CD4-positive, alpha-beta T cell treated with Interleukin-1 beta for 1 hour (primary cell): ENCODE results near the gene PRIM2.
"Not testable (repeated sequence)": the region's sequence is repeated elsewhere in the genome, so short reads cannot be mapped to it uniquely, and the experiment has no call there.

ENCODE experiments used
- DNase-seq, 2 donors: peaks; one replicate each; pipeline ENCODE4 v3.0.0-alpha.2; 2020 to 2022

Gene PRIM2

GRCh38 chr6:57317060-57317943 is at the start of gene PRIM2:
PRIM2 (plus strand) TSS chr6:57317630; CDS start chr6:57318446, 816 bp downstream.
- peak; percentile 82 for DNase-seq

GRCh38 chr6:57268294-57268640 is 49.2 kb upstream of the PRIM2 start:
- DNase-seq: no peak

GRCh38 chr6:57274113-57274824 is 43.2 kb upstream of the PRIM2 start:
- not testable (repeated sequence) for DNase-seq

GRCh38 chr6:57275384-57275783 is 42.0 kb upstream of the PRIM2 start:
- no peak for DNase-seq

GRCh38 chr6:57276946-57277345 is 40.5 kb upstream of the PRIM2 start:
- DNase-seq: no peak

GRCh38 chr6:57278570-57278969 is 38.9 kb upstream of the PRIM2 start:
- DNase-seq: no peak

GRCh38 chr6:57279013-57279412 is 38.4 kb upstream of the PRIM2 start:
- no peak for DNase-seq

- DNase-seq: no peak
These were observed 34.3 kb upstream of the PRIM2 start for GRCh38 chr6:57283106-57283505.

GRCh38 chr6:57283911-57284455 is 33.4 kb upstream of the PRIM2 start:
- DNase-seq: no peak

GRCh38 chr6:57288136-57288535 is 29.3 kb upstream of the PRIM2 start:
- not testable (repeated sequence) for DNase-seq

GRCh38 chr6:57293472-57293871 is 24.0 kb upstream of the PRIM2 start:
- not testable (repeated sequence) for DNase-seq

- no peak for DNase-seq
These were observed 22.5 kb upstream of the PRIM2 start for GRCh38 chr6:57294862-57295445.

- DNase-seq: no peak
These were observed 19.9 kb upstream of the PRIM2 start for GRCh38 chr6:57297505-57297904.

- DNase-seq: no peak
These were observed 18.7 kb upstream of the PRIM2 start for GRCh38 chr6:57298741-57299140.

GRCh38 chr6:57301757-57302156 is 15.7 kb upstream of the PRIM2 start:
- no peak for DNase-seq

- no peak for DNase-seq
These were observed 15.0 kb upstream of the PRIM2 start for GRCh38 chr6:57302477-57302876.

GRCh38 chr6:57303931-57304681 is 13.3 kb upstream of the PRIM2 start:
- DNase-seq: no peak

- DNase-seq: no peak
These were observed 12.3 kb upstream of the PRIM2 start for GRCh38 chr6:57305107-57305506.

- DNase-seq: no peak
These were observed 11.7 kb upstream of the PRIM2 start for GRCh38 chr6:57305761-57306160.

- DNase-seq: no peak
These were observed 11.2 kb upstream of the PRIM2 start for GRCh38 chr6:57306273-57306672.

GRCh38 chr6:57307850-57308249 is 9.6 kb upstream of the PRIM2 start:
- DNase-seq: no peak

- DNase-seq: not testable (repeated sequence)
These were observed 8.7 kb upstream of the PRIM2 start for GRCh38 chr6:57308755-57309154.
